ENCODE measurements around the gene A2M.

Gene A2M

GRCh38 chr12:9122091-9122609, 6.4 kb upstream of the A2M start:
- DNase-seq (ENCODE audit: low spot score), result no peak

- DNase-seq (ENCODE audit: low spot score), result no peak
Measured at GRCh38 chr12:9120487-9121184, 4.9 kb upstream of the A2M start.

DNA sequence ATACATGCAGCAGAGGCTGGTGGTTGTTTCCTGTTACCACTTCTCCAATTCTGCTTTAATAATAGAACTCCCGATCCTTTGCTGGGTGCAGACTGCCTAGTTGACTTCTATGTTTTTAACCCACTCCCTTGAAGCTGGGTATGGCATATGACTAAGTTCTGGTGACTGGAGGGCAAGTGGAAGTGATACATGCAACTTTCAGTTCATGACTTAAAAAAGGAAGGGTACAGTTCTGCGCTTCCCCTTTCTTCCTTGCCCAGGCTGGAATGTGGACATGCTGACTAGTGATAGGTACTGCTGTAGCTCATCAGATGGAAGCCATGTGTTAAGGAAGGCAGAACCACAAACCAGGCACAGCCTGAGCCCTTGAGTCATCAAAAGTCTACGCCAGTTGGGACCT, 2.4 kb upstream of the A2M start:
- no peak for DNase-seq (ENCODE audit: low spot score)

- DNase-seq (ENCODE audit: low spot score), result no peak
Measured at GRCh38 chr12:9114946-9115345, 773 bp downstream of the A2M start.

DNA sequence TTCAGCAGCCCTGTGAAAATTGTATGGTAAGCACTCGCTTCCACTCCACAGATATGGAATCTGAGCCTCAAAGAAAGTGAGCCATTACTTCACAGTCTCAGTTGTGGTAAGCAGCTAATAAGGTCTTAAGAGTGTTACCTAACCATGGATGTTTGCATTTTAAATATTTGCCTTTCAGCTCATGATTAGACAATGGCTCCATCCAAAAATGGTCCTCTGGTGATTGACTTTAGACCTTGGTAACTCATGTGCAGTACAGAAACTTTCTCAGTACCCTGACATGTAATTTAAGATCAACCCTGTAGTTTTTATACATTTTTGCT, 1.8 kb downstream of the A2M start:
- no peak for DNase-seq (ENCODE audit: low spot score)

- DNase-seq (ENCODE audit: low spot score), result no peak
Measured at GRCh38 chr12:9113296-9113986, 2.3 kb downstream of the A2M start.

- DNase-seq (ENCODE audit: low spot score), result no peak
Measured at GRCh38 chr12:9112076-9112853, 3.5 kb downstream of the A2M start.

GRCh38 chr12:9111525-9111924, 4.2 kb downstream of the A2M start:
- DNase-seq (ENCODE audit: low spot score), result no peak

GRCh38 chr12:9109737-9110491, 5.8 kb downstream of the A2M start:
- DNase-seq (ENCODE audit: low spot score), result no peak

- DNase-seq (ENCODE audit: low spot score), result no peak
Measured at GRCh38 chr12:9109213-9109522, 6.6 kb downstream of the A2M start.

GRCh38 chr12:9108504-9109212, 7.1 kb downstream of the A2M start:
- DNase-seq (ENCODE audit: low spot score), result no peak

DNA sequence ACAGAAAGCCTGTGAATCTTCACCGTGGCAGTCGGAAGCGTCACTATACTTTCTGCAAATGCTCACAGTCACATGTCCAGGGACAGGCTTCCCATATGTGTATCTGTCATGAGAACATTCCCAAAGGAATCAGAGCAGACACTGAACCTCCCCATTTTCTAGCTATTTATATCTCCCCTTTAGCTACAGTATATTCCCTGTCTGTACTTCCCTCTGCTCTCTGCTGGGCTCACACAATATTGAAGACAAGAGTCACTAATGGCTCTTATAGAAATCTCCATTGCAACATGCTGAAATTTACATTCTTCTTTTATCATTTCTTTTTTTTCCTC, 8.2 kb downstream of the A2M start:
- no peak for DNase-seq (ENCODE audit: low spot score)

DNA sequence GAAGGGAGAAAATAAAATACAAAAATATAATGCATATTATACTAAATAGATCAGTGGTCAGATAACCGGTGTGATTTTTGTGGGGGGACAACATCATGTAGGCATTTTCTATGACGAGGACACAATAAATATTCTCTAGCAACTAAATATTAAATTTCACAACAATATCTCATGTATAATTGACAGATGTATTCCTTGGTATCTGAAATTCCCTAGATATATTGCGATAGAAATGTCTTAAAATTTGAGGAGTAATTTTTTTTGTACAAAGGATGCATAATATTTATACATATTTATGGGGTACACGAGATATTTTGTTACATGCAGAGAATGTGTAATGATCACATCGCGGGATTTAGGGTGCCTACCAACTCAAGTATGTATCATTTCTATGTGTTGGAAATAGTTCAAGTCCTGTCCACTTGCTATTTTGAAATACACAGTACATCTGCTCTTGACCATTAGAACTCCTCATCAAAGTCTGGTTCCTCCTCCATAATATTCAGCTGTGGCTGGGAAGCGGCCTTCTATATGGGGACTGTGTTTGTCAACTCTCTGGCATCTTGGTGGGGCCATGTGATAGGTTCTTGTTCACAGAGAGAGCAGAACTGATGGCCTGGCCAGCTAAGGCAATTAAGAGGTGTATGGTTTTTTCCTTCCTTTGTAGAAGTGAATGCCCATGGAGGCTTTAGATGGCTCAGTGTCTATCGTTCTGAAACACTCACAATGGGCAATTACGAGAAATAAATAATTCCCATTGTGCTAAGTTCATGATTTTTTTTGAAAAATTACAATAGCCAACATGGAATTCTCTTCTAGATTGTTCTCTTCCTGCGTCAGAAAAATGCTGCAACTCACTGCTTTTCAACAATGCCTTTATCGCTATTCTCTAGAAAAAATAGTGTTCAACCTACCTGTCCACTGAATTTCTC, 8.8 kb downstream of the A2M start:
- no peak for DNase-seq (ENCODE audit: low spot score)

DNA sequence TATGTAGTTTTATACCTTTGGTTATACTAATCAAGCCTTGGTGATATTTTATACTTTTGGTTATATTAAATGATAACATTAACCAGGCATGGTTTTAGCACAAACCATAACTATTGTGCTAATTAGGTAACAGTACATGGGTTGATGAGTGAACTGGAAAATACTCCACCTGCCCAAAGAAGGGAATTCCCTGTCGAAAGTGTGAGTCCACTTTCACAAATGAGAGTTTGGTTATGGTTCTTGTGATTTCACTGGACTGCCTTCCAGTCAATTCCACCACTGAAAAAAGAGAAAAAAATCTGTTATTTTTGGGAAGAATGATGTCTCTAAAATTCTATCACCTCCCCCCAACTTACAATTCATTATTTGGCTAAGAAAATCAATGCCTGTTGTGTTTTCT, 9.7 kb downstream of the A2M start:
- no peak for DNase-seq (ENCODE audit: low spot score)

DNA sequence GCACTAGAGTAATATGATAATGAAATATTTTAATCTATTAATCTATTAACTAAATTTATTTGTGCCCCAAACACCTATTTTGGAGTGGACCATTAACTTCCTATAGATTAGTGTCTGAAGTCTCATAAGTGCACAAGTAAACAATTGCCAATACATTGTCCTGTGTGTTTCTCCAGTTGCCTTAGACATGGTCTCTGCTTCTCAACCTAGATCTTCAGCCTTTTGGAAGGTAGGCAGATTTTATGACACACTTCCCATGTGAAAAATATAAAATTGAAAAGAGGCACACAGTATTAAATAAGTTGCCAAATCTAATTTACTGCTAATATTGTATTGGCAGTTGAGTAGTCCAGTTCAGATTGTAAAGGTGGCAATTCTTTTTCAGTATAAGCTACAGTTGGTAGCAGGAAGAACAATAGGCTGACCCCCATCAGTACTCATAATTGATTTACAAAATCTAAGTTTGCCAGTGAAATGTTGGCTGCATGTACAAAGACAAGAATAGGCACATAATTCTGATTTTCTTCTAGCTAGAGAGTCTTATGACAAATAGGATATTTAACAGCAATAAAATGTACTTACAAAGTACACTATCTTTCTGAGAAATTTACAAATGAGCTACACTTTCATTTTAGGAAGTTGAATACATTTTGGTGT, 10.8 kb downstream of the A2M start:
- DNase-seq (ENCODE audit: low spot score), result no peak

DNA sequence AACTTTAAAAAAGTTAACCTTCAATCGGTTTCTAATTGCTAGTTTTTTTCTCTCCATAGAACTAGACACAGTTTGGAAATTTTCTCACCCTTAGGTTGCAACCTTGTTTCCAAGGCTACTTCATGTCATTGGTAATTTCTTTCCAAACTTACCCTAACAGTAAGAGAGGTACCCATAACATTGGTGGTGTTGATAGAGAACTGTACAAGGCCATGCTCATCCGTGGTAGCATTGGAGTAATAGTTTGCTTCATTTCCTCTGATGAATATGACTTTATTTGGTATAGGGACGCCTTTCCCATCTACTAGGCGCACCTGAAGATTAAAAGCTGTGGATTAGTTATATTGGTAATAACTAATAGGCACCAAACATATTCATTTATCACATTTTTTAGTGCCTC, 11.6 kb downstream of the A2M start:
- no peak for DNase-seq (ENCODE audit: low spot score)

DNA sequence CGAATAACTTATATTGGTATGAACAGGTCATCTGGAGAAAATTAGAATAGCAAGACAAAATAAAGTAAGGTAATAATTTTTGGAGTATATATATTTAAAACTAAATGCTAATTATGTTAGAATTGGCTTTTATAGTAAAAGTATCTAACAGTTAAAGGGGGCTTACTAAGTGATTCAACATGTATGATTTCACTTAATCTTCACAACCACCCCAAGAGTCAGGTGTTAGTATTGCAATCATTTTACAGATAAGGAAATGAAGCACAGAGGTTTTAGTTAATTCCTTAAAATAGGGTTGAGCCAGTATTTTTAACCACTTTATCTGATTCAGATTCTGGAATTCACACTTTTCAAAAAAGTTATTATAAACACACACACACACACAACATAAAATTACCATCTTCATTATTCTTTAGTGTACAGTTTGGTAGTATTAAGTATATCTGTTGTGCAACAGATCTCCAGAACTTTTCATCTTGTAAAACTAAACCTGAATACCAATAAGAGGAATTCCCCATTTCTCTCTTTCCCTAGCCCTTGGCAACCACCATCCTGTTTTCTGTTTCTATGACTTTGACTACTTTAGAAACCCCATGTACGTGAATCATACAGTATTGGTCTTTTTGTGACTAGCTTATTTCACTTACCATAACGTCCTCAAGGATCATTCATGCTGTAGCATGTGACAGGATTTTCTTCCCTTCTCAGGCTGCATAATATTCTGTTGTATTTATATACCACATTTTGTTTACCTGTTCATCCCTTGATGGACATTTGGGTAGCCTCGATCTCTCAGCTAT, 12.5 kb downstream of the A2M start:
- no peak for DNase-seq (ENCODE audit: low spot score)

DNA sequence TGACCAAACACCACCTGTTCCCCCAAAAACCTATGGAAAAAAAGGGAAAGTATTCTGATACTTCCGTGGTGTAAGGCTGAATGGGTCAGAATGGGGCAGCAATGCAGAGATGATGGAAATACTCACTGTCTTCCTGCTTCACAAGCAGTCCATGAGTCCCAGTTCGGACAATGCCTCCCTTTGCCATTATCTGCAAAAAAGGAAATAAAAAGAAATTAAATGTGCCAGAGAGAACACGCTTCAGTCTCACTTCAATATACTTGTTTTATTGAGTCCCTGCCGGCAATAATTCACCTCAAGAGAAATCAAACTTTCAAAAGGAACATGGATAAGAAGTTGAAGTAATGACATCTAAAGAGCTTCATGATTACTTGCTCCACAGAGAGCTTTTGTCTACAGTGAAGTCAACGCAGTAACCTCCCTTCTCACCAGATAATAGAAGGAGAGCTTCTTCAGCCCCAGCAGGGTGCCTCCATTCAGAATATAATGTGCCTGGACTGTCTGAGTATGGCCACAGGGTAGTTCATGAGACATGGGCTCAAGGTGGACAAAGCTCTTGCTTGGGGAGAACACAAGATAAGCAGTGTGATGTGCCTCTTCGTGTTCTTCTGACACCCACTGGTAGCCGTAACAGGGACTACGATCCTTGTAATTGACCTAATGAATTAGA, 14.6 kb downstream of the A2M start:
- no peak for DNase-seq (ENCODE audit: low spot score)
